Esophagus squamous epithelium (tissue), 4 donors: ENCODE measurements around the gene GDI1.
A peak's percentile ranks its signal among the peaks of the same experiment; 100 is the strongest.

Experiments used
- POLR2A ChIP-seq, 4 donors: fragments of 450-650 bp; IDR thresholded peaks; one replicate each; pipeline ENCODE4 v1.6.1; 2017; ENCODE audit warnings: antibody characterized with exemption in 4 of 4, mild to moderate bottlenecking in 4 of 4, moderate library complexity in 3 of 4
- TF ChIP-seq, protein P1 (sequence below), 6 experiments: fragments of 450-650 bp in 4 of 6; fragments of 200-600 bp in 2 of 6; sonication (generic) in 2 of 6; IDR thresholded peaks; one replicate each; pipeline ENCODE4 v1.5.1; 2016 to 2019; ENCODE audit warnings: antibody characterized with exemption in 6 of 6, mild to moderate bottlenecking in 4 of 6, moderate library complexity in 4 of 6

GRCh38 chrX:154484255-154485149, 47.5 kb downstream of the GDI1 start:
- peak in 1 of 4 donors; percentile 5 for TF ChIP-seq POLR2A (IDR thresholded peaks at IDR 0.05)
- TF ChIP-seq, protein P1, sequence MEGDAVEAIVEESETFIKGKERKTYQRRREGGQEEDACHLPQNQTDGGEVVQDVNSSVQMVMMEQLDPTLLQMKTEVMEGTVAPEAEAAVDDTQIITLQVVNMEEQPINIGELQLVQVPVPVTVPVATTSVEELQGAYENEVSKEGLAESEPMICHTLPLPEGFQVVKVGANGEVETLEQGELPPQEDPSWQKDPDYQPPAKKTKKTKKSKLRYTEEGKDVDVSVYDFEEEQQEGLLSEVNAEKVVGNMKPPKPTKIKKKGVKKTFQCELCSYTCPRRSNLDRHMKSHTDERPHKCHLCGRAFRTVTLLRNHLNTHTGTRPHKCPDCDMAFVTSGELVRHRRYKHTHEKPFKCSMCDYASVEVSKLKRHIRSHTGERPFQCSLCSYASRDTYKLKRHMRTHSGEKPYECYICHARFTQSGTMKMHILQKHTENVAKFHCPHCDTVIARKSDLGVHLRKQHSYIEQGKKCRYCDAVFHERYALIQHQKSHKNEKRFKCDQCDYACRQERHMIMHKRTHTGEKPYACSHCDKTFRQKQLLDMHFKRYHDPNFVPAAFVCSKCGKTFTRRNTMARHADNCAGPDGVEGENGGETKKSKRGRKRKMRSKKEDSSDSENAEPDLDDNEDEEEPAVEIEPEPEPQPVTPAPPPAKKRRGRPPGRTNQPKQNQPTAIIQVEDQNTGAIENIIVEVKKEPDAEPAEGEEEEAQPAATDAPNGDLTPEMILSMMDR (IDR thresholded peaks at IDR 0.05): no peak
